ENCODE data around the gene PRR15L.
A peak's percentile ranks its signal among the peaks of the same experiment; 100 is the strongest.
"Not testable (repeated sequence)": the region's sequence is repeated elsewhere in the genome, so short reads cannot be mapped to it uniquely, and the experiment has no call there.

The PRR15L gene

DNA sequence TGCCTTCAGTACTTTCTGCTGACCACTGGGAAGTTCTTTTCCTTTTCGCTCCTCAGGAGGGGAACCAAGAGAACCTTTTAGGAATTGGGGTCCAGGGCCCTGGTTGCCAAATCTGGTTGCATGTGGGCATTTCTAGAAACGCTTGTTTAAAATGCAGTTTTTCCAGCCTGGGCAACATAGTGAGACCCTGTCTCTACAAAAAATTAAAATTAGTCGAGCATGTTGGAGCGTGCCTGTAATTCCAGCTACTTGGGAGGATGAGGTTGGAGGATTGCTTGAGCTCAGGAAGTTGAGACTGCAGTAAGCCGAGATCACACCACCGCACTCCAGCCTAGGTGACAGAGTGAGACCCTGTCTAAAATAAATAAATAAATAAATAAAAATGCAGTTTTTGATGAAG, 15.1 kb downstream of the PRR15L start:
- H3K9me3 Mint-ChIP-seq = no peaks in the 10 kb centered on the region
- TF ChIP-seq, protein P1, sequence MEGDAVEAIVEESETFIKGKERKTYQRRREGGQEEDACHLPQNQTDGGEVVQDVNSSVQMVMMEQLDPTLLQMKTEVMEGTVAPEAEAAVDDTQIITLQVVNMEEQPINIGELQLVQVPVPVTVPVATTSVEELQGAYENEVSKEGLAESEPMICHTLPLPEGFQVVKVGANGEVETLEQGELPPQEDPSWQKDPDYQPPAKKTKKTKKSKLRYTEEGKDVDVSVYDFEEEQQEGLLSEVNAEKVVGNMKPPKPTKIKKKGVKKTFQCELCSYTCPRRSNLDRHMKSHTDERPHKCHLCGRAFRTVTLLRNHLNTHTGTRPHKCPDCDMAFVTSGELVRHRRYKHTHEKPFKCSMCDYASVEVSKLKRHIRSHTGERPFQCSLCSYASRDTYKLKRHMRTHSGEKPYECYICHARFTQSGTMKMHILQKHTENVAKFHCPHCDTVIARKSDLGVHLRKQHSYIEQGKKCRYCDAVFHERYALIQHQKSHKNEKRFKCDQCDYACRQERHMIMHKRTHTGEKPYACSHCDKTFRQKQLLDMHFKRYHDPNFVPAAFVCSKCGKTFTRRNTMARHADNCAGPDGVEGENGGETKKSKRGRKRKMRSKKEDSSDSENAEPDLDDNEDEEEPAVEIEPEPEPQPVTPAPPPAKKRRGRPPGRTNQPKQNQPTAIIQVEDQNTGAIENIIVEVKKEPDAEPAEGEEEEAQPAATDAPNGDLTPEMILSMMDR (IDR thresholded peaks at IDR 0.05; ENCODE audit: unreplicated experiment in 3 of 3) = no peak
- H3K4me1 Mint-ChIP-seq = peaks cover 5% of the 10 kb centered on the region
- no peaks in the 10 kb centered on the region for H3K27me3 Mint-ChIP-seq (ENCODE audit: low read depth)
- H3K4me3 Mint-ChIP-seq = peak overlapping the region; percentile 56 to 78 (median 71)
- H3K27ac Mint-ChIP-seq = no peak overlapping the region
- no peaks in the 10 kb centered on the region for H3K36me3 Mint-ChIP-seq (ENCODE audit: low read depth)

DNA sequence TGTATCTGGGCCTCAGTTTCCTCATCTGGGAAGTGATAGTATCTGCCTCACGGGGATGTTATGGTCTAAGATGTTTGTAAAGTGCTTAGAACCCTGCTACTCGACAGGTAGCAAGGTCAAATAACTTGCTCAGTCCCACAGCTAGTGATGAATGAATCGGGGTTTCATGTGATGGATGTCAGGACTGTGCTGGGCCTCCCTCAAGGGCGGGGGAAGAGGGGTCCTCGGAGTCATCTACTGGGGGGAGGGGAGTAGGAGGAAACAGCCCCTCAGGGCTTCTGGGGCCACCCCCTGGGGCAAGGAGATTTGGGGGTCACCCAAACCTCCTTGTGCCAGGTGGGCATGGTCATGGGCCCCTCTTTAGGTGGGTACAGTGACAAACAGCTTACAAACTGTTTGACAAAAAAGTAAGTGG, 15.6 kb downstream of the PRR15L start:
- Mint-ChIP-seq H3K4me1 (peaks cover 5% of the 10 kb centered on the region), H3K4me3 (peak overlapping the region; percentile 56 to 78 (median 71)), H3K27ac (peak overlapping the region in 2 of 3 experiments; percentile 19 to 40), H3K9me3 (no peaks in the 10 kb centered on the region), H3K36me3 (ENCODE audit: low read depth) (no peaks in the 10 kb centered on the region), H3K27me3 (ENCODE audit: low read depth) (no peaks in the 10 kb centered on the region)
- TF ChIP-seq, protein P1 (IDR thresholded peaks at IDR 0.05; ENCODE audit: unreplicated experiment in 3 of 3) = no peak

DNA sequence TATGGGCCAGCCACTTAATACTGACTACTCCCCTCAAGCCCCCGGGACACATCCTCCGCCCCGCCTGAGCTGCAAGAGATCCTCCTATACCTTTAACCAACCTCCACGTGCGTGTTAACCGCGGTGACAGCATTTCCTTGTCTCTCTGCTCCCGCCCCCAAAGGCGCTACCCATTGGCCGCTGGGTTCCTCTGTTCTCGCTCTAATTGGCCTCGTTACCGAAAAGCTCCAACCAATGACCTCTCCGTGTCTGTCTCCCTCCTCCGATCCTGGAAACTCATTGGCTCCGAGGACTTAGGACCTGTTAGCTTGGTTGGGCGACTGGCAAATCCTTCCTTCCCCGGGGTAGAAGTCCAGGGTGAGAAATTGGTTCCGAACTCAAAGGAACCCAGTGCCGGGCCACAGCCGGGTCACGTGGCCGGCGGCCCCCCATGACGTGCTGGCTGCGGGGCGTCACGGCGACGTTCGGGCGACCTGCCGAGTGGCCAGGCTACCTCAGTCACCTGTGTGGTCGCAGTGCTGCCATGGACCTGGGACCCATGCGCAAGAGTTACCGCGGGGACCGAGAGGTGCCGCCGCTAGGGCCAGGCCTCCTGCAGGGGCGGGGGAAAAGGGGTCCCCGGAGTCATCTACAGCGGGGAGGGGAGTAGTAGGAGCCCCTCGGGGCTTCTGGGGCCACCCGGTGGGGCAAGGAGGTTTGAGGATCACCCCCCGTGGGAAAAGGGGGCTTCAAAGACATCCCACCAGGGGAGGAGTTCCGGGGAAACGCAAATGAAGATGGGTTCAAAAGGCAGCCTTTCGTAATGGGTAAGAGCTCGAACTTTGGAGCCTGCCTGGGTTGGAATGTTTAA, 16.2 kb downstream of the PRR15L start, which contains the start of gene PNPO:
Gene PNPO, plus strand, starts transcription at position 326 of the 850 bp plus-strand sequence. Its CDS starts 105 bp downstream, at position 431.
- peak within 1 kb of the TSS; percentile 56 to 78 (median 71) for H3K4me3 Mint-ChIP-seq
- H3K36me3 Mint-ChIP-seq (ENCODE audit: low read depth) = no peaks in the 10 kb centered on the region
- peak within 1 kb of the TSS in 2 of 3 experiments; percentile 19 to 40 for H3K27ac Mint-ChIP-seq
- H3K9me3 Mint-ChIP-seq = no peaks in the 10 kb centered on the region
- H3K27me3 Mint-ChIP-seq (ENCODE audit: low read depth) = no peaks in the 10 kb centered on the region
- H3K4me1 Mint-ChIP-seq = peaks cover 5% of the 10 kb centered on the region
- TF ChIP-seq, protein P1 (IDR thresholded peaks at IDR 0.05; ENCODE audit: unreplicated experiment in 3 of 3) = no peak

DNA sequence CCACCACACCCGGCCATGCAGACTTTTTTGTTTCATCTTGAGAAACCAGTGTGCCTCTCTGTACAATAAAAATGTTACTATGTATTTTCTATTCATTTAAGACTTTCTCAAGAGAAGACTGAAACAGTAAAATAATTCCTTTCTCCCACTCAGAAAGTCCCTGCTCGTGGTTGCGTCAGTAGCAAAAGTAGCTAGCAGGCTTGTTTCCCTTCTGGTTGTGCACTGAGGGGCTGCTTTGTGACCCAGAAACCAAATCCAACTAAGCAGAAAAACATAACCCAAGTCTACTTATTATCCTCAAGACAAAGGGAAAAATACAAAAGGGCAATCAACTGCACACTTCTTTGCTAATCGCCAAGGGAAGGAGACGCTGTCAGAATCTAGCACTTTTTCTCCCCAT, 19.7 kb downstream of the PRR15L start:
- no peaks in the 10 kb centered on the region for H3K36me3 Mint-ChIP-seq (ENCODE audit: low read depth)
- no peaks in the 10 kb centered on the region for H3K9me3 Mint-ChIP-seq
- TF ChIP-seq, protein P1 (IDR thresholded peaks at IDR 0.05; ENCODE audit: unreplicated experiment in 3 of 3) = no peak
- H3K27ac Mint-ChIP-seq = no peak overlapping the region
- H3K4me1 Mint-ChIP-seq = peaks cover 5% of the 10 kb centered on the region
- no peak overlapping the region for H3K4me3 Mint-ChIP-seq
- H3K27me3 Mint-ChIP-seq (ENCODE audit: low read depth) = no peaks in the 10 kb centered on the region

DNA sequence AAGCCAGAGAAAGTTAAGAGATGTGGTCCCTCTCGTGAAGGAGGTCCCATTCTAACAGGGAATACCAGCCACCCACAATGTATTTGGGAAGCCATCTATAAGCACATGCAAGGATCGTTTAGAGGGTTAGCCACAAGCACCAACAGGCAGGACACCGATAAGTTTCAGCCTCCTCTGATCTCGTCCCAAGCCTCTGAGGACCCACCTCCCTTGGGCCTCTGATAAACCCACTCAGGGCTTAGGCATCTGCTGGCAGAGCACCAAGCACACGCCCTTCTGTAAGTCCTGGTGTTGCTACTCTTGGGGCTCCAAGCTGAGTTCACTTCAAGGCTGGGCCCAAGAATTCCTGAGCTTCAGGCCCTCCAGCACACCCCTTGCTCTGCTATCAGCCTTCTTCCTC, 21.7 kb downstream of the PRR15L start:
- Mint-ChIP-seq H3K4me3 (no peak overlapping the region), H3K4me1 (peaks cover under 1% of the 10 kb centered on the region), H3K36me3 (ENCODE audit: low read depth) (peaks cover 8% of the 10 kb centered on the region), H3K27me3 (ENCODE audit: low read depth) (no peaks in the 10 kb centered on the region), H3K9me3 (no peaks in the 10 kb centered on the region), H3K27ac (no peak overlapping the region)
- TF ChIP-seq, protein P1 (IDR thresholded peaks at IDR 0.05; ENCODE audit: unreplicated experiment in 3 of 3) = no peak

DNA sequence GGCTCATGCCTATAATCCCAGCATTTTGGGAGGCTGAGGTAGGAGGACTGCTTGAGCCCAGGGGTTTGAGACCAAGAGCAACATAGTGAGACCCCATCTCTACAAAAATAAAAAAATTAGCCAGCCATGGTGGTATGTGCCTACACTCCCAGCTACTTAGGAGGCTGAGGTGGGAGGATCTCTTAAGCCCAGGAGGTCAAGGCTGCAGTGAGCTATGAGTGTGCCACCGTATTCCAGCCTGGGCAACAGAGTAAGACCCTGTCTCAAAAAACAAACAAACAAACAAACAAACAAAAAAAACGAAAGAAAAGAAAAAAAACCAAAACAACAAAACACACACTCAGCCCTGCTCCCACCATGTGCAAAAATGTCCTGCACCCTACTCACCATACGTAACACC, 22.2 kb downstream of the PRR15L start:
- H3K4me1 Mint-ChIP-seq; H3K9me3 Mint-ChIP-seq; H3K27ac Mint-ChIP-seq; H3K27me3 Mint-ChIP-seq (ENCODE audit: low read depth); H3K4me3 Mint-ChIP-seq: not testable (repeated sequence)
- H3K36me3 Mint-ChIP-seq (ENCODE audit: low read depth) = peaks cover 11% of the 10 kb centered on the region
